A673 (cell line): ENCODE results near the gene NOS3. TPM values are rescaled to one million over a fixed set of nuclear protein-coding genes. Genes with fewer than 3 reads are reported as not detected.

Source experiments
- BruUV-seq: library from RNA; stranded (reverse); fragments of 400-500 nt; replicated peaks from 2 replicates; lab custom pipeline; 2021; lab: Mats Ljungman, UMichigan
- CTCF ChIA-PET: fragments of 300-600 bp; sonication (Branson Sonifier 250); formaldehyde crosslinking; loops from one replicate; lab custom pipeline; 2022; ENCODE audit warnings: antibody characterized with exemption; lab: Charles Lee
- POLR2A ChIA-PET: fragments of 300-600 bp; sonication (Branson Sonifier 250); formaldehyde crosslinking; loops from one replicate; lab custom pipeline; 2022; ENCODE audit warnings: antibody characterized with exemption; ENCODE audit not compliant: low non-redundant PET; lab: Charles Lee
- DNase-seq: peaks from one replicate; pipeline ENCODE4 v3.0.0-alpha.2; 2015; ENCODE audit warnings: low spot score
- H3K27ac ChIP-seq: fragments of 200-600 bp; sonication (generic); 2 replicates; pipeline ENCODE4 v1.5.1; 2016; ENCODE audit warnings: mixed run types, low read depth, mild to moderate bottlenecking, mixed read lengths, antibody characterized with exemption, low read length; ENCODE audit not compliant: poor library complexity, severe bottlenecking
- H3K27me3 ChIP-seq: fragments of 200-600 bp; sonication (generic); replicated peaks from 2 replicates; pipeline ENCODE4 v1.6.1; 2017; ENCODE audit warnings: mixed run types, low read depth, mild to moderate bottlenecking, mixed read lengths, antibody characterized with exemption, low read length; ENCODE audit not compliant: insufficient read depth, poor library complexity
- H3K36me3 ChIP-seq: fragments of 200-600 bp; sonication (generic); 2 replicates; pipeline ENCODE4 v1.6.1; 2016; ENCODE audit warnings: mixed run types, mild to moderate bottlenecking, mixed read lengths, antibody characterized with exemption, low read length; ENCODE audit not compliant: insufficient read depth, poor library complexity, severe bottlenecking
- H3K4me1 ChIP-seq: fragments of 200-600 bp; sonication (generic); 2 replicates; pipeline ENCODE4 v1.6.1; 2017; ENCODE audit warnings: mixed run types, mild to moderate bottlenecking, mixed read lengths, antibody characterized with exemption, low read length; ENCODE audit not compliant: insufficient read depth, poor library complexity, severe bottlenecking
- H3K4me3 ChIP-seq: fragments of 200-600 bp; sonication (generic); 2 replicates; pipeline ENCODE4 v1.5.1; 2016; ENCODE audit warnings: low read depth, mixed run types, mild to moderate bottlenecking, mixed read lengths, low read length; ENCODE audit not compliant: poor library complexity, severe bottlenecking
- H3K9me3 ChIP-seq: fragments of 200-600 bp; sonication (generic); 2 replicates; pipeline ENCODE4 v1.6.1; 2016; ENCODE audit warnings: mixed run types, low read depth, mild to moderate bottlenecking, mixed read lengths, antibody characterized with exemption, low read length; ENCODE audit not compliant: poor library complexity, severe bottlenecking
- CTCF ChIP-seq: fragments of 300-800, 200-600 bp; sonication (generic); conservative IDR thresholded peaks from 2 replicates; pipeline ENCODE4 v1.5.1; 2017; ENCODE audit warnings: low read depth, mild to moderate bottlenecking, antibody characterized with exemption, low read length, moderate library complexity, mixed read lengths
- EZH2 ChIP-seq: fragments of 200-600 bp; sonication (generic); IDR thresholded peaks from 2 replicates; pipeline ENCODE4 v1.6.1; 2017; ENCODE audit warnings: borderline replicate concordance, low read depth, mild to moderate bottlenecking, mixed read lengths, antibody characterized with exemption, low read length; ENCODE audit not compliant: poor library complexity, severe bottlenecking
- intact Hi-C: fragments of 100-400 bp; cut with micrococcal nuclease; formaldehyde crosslinking; loops from one replicate; pipeline ENCODE4 v1.10.0; 2022; ENCODE audit not compliant: unreplicated experiment
- total RNA-seq: library from RNA; stranded (reverse); gene quantifications from 2 replicates; pipeline ENCODE4 v1.2.3, GENCODE V29; 2021

NOS3 gene
- total RNA-seq, 1 experiment from 2014 or later, result 0.75 TPM

GRCh38 chr7:150962290-150962552 lies 28.6 kb upstream of the NOS3 start:
- H3K27ac ChIP-seq, result no peak overlapping the region
- BruUV-seq, result no TSS peak

GRCh38 chr7:150962553-150963399 lies 28.0 kb upstream of the NOS3 start:
- Histone ChIP-seq H3K27me3 (peaks cover 9% of the 10 kb centered on the region), H3K27ac (no peak overlapping the region), H3K9me3 (no peaks in the 10 kb centered on the region), H3K4me1 (peaks cover 8% of the 10 kb centered on the region), H3K4me3 (no peak overlapping the region), H3K36me3 (no peaks in the 10 kb centered on the region)
- no TSS peak for BruUV-seq
- POLR2A ChIA-PET, result no interaction called here
- intact Hi-C loops, result loop anchor here (1.0 to 2.0 kb wide), 2 partner anchors 24 to 50 kb away; no protein-coding TSS in a partner anchor
- peak; percentile 95 for TF ChIP-seq CTCF
- no peak for TF ChIP-seq EZH2
- DNase-seq, result peak; percentile 68
- CTCF ChIA-PET, result interaction anchor here (0.6 to 1.6 kb wide), 6 partner anchors 14 to 422 kb away, joined by 3 to 7 read pairs (median 3); partner anchors contain the start of gene GBX1

More at GRCh38 chr7:150962290-150962552, 28.6 kb upstream of the NOS3 start:
- no peaks in the 10 kb centered on the region for H3K36me3 ChIP-seq
- intact Hi-C loops, result loop anchor here (2.0 kb wide), 1 partner anchor 51 kb away; no protein-coding TSS in a partner anchor
- TF ChIP-seq CTCF, result no peak
- no peak for TF ChIP-seq EZH2
- POLR2A ChIA-PET, result no interaction called here
- CTCF ChIA-PET, result interaction anchor here (0.8 to 1.6 kb wide), 3 partner anchors 23 to 205 kb away, joined by 3 to 7 read pairs (median 4); partner anchors contain the start of gene GBX1
- DNase-seq, result no peak
- H3K4me3 ChIP-seq, result no peak overlapping the region
- H3K27me3 ChIP-seq, result peaks cover 14% of the 10 kb centered on the region
- peaks cover 8% of the 10 kb centered on the region for H3K4me1 ChIP-seq
- no peaks in the 10 kb centered on the region for H3K9me3 ChIP-seq

GRCh38 chr7:150963707-150964559 lies 26.9 kb upstream of the NOS3 start:
- intact Hi-C loops, result loop anchor here (1.0 to 2.0 kb wide), 2 partner anchors 22 to 49 kb away; no protein-coding TSS in a partner anchor
- CTCF ChIA-PET, result interaction anchor here (0.6 kb wide), 1 partner anchor 145 kb away, joined by 5 read pairs; no protein-coding TSS in a partner anchor
- H3K27me3 ChIP-seq, result no peaks in the 10 kb centered on the region
- TF ChIP-seq CTCF, result no peak
- POLR2A ChIA-PET, result no interaction called here
- BruUV-seq, result no TSS peak
- H3K9me3 ChIP-seq, result no peaks in the 10 kb centered on the region
- no peak overlapping the region for H3K27ac ChIP-seq
- no peak for DNase-seq
- peaks cover 8% of the 10 kb centered on the region for H3K4me1 ChIP-seq
- no peaks in the 10 kb centered on the region for H3K36me3 ChIP-seq
- H3K4me3 ChIP-seq, result no peak overlapping the region
